ENCODE measurements around the gene ZNF296.

DNA sequence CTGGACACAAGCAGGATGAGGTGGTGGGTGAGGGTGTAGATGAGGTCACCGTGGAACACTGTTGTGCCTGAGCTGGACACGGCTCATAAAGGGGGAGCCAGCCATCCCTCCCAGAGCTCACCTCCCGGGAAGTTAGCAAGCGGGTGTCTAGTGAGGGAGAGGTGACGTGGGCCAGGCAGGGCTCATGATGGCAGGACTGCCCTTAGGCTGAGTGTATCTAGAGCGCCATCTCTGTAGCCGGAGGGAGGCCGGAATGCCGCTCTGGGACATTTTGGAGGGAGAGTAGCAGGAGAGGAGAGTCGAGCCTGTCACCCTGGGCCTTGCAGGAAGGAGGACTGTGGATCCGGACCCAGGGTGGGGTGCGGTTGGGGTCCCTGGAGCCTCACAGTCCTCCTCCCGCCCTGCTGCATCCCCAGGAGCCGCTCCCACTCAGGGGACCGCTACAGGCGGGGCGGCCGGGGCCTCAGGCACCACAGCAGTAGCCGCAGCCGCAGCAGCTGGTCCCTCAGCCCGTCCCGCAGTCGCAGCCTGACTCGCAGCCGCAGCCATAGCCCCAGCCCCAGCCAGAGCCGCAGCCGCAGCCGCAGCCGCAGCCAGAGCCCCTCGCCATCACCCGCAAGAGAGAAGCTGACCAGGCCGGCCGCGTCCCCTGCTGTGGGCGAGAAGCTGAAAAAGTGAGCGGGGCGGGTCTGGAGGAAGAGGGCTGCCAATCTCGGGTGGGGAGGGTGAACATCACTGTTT, 9.2 kb downstream of the ZNF296 start:
- TF ChIP-seq CTCF (IDR thresholded peaks at IDR 0.05) (no peak), ZNF138 (CRISPR knock-in tag; conservative IDR thresholded peaks at IDR 0.05) (no peak), ZNF232 (CRISPR knock-in tag; IDR thresholded peaks at IDR 0.05) (no peak), TP53 (CRISPR knock-in tag; IDR thresholded peaks at IDR 0.05) (no peak)
